ENCODE data around the gene HOXA13.

Gene HOXA13

DNA sequence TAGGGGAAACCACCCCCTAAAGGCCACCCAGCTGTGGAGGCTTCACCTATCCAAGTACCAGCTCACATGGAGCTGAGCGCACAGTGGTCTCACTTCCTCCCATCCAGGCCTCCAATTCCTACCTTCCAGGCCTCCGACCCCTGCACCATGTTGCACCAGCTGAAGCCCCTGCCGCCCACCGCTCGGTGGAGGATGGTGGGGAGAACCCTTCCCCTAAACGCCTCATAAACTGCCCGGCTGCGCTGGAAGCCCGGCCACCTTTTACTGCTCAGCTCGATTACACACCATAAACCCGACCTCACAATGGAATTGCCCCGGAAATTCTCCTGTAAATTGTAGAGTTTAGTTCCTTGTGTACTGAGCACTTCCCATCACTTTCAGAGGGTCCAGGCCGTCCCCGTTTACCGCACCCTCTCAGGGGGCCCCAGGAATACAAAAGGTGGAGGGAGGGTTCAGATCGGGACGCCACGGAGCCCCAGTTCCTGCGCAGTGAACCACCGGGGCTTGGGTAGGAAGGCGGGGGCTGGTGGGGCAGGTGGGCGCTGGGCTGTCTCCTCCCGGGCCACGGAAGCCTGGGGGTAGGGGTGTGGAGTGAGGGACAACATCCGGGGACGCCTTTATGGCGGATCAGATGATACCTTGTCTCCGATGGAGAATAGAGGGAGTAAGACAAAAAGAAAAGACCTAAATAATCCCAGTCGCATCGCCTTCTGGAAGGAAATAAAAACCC, 42.0 kb downstream of the HOXA13 start:
- DNase-seq: peak; percentile 18

DNA sequence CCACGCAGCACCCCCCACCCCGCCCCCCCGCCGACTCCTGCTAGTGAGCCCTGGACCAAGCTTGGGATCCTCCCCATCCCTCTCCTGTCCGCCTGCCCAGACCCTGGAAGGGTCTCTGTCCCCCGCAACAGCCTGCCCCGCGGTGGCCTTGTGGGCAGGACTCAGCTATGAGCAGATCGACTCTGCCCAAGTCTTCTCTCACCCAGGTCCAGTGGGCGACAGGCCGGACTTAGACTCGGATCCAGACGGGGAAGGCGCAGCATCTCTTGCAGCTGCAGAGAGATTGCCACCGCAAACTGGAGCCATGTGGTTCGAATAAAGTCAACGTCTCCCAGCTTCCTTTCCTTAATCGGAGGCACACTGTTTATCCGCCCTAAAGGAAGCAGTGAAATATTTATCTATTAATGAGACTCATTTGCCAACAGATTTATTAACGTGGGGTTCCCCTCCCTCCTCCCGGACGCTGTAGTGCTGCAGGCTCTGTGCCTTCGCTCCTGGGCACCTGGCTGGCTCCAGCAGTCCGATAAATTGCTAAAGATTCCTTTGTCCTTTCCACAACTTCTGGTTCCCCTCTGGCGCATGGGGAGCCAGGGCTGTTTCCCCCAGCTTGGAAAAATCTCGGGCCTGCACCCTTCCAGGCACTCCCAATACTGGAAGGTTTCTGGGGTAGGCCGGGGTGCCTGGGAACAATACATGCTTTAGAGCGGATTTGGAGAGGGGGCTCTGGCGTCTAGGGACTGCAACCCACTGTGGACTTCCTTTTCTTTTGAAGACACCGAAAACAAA, 42.8 kb downstream of the HOXA13 start:
- peak; percentile 22 for DNase-seq

DNA sequence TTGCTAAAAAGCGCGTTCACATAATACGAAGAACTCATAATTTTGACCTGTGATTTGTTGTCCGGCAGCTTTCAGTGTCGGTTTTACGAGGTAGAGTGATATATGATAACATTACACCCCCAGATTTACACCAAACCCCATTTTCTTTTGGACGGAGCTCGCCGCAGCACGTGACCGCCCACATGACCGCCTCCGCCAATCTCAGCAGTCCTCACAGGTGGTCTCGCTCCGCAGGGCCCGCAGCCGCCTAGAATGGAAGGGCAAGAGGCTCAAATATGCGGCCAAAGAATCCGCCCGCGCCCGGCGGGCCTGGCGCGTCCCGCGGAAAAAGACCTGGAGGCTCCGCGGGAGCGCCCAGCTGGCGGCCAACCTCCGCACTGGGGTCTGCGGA, 43.4 kb downstream of the HOXA13 start, which contains the start of gene HOXA7:
Gene HOXA7 (minus strand): TSS at position 168 of the 391 bp plus-strand sequence. CDS start 130 bp downstream, at position 38.
- DNase-seq: peak; percentile 94

DNA sequence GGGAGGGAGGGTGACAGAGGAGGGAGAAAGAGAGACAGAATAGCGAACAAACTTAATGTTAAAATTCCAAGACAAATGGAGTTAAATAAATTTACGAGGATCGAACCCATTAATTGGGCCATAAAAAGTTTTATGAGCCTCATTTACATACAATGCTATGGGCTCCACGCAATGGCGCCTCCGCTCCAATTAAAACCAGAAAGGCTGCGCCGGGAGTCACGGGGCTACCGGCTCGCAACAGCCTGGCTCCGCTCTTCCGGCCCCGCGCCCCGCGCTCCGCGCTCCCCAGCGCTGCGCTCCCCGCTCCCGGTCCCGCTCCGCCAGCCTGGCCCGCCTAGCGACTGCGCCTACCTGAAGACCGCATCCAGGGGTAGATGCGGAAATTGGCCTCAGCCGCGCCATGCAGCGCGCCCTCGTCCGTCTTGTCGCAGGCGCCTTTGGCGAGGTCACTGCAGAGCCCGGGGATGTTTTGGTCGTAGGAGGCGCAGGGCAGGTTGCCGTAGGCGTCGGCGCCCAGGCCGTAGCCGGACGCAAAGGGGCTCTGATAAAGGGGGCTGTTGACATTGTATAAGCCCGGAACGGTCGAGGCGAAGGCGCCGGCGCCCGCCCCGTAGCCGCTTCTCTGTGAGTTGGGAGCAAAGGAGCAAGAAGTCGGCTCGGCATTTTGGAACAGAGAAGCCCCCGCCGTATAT, 43.9 kb downstream of the HOXA13 start:
- no peak for DNase-seq

DNA sequence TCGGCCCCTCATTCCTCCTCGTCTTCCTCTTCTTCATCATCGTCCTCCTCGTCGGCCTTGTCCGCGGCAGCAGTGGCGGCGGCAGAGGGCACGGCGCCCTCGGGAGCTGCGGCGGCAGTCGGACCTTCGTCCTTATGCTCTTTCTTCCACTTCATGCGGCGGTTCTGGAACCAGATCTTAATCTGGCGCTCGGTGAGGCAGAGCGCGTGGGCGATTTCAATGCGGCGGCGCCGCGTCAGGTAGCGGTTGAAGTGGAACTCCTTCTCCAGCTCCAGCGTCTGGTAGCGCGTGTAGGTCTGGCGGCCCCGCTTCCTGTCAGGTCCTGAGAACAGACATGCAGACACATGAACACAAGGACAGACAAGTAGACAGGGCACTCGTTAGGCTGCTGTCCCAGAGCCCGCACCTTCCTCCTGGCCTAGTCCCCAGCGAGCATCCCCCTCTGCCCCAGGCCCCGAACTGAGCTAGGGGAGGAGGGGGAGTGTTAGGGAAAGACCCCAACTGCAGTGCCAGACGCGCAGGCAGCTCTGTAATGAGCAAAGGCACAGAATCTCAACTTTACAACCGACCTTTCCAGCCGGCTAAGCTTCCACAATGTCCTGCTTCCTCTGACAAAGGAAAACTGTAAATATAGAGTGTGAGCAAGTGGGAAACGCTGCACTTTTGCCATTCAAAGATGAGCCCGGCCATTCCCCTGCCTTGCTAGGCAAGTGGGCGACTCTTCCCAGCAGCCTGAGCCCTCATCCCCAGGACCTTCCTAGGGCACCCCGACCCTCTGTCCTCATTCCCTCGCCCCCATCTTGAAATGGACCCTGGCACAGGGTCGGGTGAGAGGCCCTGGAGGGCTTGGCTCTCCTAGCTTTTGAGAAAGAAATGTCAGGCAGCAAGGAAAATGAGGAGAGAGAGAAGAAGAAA, 44.7 kb downstream of the HOXA13 start:
- DNase-seq: peak; percentile 54

DNA sequence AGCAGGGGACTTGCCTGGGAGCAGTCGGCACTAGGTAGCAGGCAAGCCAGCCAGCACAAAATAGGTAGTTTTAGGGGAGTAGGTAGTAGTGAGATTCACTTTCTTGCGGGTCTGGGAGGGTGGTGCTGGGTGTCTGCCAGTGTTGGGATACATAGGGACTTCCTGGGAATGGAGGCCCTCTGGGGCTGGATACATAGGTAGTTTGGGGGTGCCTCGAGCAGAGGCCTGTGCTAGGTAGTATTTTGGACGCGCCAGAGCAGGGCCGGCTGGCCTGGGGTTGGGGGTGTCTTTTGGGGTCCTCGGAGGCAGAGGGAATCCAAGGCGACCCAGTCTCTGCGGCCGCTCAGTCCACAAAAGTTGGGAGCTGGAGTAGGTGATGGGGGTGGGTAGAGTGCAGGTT, 45.5 kb downstream of the HOXA13 start:
- no peak for DNase-seq

DNA sequence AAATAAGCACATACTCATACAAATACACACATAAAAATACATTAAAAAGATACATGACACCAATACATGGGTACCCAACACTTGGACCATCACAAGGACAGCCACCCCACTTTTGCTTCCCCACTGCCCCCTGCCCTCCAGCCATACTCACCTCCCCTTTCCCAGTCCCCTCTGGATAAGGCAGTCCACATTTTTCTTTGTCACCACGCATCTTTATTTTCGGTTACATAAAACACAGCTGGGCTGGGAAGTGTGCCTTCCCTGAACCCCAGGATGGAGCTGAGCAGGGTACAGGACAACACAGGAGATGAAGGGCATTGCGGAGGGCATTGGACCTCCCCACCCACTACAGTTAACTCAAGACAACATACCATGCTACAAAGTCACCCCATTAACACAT, 46.4 kb downstream of the HOXA13 start:
- DNase-seq: peak; percentile 16

DNA sequence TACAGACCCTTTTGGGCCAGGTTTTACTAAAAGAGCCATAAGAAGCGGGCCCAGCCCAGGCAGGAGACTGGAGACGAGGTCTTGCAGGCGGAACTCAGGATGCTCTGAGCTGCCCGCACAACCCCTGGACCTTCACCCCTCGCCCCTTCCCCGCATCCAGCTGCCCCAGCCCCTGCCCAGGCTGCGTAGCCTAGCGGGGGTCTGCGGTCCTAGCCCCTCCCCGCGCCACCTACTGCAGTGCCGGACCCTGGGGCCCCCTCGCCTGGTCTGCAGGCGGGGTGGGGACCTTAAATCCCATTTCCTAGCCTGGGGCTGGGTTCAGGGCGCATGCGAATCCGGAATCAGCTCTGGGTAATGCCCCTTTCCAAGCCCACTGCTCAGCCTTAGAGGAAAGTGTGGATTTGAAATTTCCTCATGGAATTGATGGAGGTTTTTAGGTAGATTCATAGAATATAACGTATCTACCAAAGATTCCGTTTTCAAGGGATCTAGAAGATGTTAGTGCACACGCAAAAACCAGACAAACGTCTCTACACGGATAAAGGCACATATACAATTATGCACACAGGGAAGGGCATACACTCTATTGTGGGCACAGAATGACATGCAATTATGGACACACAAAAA, 47.0 kb downstream of the HOXA13 start:
- DNase-seq: no peak

DNA sequence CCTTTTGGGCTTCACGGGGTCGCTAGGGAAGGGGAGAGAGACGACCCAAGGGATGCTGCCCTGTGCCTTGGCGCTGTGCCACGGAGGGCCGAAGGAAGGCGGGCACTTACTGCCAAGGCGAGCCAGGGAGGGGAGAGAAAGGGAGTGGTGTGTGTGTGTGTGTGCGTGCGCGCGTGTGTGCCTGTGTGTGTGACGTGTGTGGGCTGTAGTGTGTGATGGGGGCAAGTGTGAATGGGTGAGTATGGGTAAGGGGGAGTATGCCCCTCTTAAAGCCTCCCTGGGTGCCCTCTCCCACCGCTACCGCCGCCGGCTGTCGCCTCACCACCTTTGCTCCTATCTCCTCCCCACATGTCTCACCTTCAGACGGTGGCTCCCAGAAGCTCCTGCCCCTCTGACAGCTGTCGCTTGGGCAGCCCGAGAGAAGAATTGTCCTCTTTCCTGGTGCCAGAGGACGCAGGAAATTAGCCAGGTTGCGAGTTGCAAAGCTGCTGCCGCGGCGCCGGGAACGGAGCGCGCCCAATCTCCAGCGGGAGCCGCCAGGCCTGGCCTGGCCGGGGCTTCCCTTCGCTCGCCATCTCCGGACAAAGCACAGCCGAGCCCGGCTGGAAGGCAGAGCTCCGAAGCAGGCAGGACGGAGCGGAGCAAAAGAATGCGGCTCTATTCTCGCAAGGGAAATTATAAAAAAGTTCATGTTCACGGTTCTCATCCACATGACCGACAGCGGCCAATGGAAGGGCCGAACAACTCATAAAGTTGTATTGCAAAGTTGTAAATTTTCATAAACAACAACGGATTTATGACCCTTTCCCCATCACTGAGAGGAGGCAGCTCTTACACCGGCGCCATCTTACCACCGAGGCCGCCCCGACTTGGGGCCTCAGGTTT, 47.7 kb downstream of the HOXA13 start, which contains the start of gene HOXA3:
Gene HOXA3 (minus strand): TSS at position 653 of the 885 bp plus-strand sequence. CDS start 41,943 bp downstream, outside the sequence.
- DNase-seq: peak; percentile 88

DNA sequence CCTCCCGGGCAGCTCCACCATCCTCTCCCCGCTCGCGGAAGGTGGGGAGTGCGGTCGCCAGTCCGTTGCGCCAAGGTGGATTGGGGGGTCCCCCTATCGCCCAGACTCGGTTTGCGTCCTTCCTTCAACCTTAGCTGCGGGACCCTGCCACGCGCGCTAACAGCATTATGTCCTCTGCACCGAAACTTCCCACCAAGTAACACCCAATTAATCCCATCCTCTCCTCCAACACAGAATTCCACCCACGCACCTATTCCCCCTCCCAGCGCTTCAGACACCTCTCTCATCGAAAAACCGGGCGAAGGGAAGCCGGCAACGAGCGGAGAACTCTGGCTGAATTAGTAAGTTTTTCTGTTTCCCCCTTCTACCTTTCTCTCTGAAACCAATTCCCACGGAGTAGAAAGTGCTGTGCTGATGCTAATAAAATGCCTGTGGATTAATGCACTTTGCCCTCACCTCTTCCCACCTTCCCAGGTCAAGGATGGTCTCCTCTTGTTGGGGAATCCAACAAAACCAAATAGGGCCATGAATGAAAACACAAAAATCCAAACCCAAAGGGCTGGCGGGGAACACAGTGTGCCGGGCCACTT, 48.5 kb downstream of the HOXA13 start:
- peak; percentile 69 for DNase-seq

DNA sequence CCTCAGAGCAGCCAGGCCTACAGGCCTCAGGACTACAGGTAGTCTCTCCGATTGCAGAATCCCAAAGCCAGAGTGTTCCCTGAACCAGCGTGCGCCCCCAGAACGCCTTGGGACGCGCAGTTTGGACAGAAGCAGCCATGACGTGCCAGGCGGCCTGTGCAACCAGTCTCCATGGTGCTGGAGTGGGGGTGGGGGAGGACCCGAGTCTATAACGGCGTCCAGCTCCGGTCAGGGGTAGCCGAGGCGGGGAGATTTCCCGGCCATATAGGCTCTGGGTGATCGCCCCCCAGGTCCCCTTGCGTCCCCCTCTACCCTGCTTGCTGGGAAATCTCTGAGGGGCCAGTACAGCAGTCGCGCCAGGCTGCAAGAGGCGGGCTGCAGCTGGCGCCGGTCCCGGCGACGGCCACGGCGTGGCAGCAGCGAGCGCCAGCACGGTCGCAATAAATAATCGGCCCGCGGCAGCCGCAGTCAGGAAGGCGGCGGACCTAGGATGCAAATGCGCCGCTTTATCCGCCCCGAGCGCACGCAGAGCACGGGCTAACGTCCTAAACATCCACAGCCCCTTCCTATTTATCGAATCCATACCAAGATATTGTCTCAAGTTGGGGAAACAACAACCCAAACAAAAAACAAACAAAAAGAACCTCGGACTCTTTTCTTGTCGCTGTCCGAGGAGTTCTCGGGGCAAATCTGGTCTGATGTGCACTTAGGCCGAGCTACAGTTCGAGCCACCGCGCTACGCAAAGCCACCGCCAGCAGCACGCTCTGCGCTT, 49.1 kb downstream of the HOXA13 start:
- DNase-seq: peak; percentile 90

DNA sequence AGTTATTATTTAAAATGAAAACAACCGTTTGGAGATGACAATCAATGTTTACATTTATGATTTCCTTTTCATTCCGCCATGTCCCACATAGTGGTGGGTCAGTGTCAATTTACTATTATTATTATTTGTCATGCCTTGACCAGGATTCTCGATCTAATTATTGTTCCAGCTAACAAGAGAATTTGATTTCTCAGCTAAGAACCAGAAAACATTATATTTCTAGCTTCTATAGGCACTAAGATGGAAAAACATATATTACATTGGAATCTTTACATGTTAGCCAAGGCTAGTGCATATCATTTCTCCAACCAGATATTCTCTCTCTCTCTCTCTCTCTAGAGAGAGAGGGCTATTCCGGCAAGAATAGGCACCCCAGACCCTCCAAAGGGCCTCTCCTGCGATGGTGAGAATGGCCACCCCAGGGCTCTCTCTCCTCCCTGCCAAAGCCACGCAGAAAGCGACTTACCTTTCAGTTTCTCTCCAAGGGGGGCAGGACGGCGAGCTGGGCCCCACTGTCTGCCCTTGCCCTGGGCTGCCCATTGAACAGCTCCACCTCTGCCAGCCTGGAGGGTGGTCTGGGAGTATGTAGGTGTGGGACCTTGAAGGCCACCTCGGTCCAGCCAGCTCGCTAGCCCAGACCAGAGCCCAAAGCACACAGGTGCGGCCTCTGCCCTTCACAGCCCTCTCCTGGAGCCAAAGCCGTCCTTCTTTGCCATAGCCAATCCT, 49.9 kb downstream of the HOXA13 start:
- no peak for DNase-seq

DNA sequence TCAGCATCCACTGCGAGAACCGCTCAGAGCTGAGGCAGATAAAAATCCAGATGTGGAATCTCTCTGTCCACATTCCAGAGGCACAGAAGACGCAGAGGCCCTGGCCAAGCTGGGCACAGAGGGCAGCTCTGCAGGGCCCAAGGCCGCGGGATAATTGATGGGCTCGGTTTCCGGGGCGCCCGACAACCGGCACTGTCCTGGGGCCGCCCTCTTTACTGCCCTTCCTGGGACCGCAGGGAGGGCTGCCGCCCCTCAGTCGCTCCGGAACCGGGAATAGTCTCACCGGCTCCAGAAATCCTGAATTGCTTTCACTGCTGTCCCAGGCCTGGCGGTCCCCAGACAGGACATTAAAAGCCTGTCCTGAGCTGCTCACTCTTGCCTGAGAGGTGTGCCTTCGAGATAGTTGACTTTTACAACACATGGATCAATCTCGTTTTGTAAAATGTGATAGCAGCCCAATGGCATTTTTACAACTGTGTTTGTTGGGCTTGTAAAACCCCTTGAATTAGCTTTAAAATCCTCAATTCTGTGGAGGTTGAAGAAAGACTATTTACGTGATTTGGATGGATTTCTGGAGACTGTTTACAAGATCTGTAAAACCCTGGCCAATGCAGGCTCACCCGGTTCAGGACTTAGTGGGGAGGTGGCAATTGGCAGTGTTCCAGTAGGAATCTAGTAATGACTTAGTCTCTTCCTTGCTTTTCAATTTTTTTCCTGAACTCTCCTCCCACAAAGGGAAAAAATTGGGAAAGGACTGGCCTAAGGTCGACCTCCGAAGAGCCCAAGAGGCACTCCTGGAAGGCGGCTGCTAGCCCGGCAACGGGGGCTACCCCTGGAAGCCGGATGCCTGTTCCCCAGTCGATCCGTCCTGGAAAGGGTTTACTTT, 50.9 kb downstream of the HOXA13 start:
- peak; percentile 36 for DNase-seq

DNA sequence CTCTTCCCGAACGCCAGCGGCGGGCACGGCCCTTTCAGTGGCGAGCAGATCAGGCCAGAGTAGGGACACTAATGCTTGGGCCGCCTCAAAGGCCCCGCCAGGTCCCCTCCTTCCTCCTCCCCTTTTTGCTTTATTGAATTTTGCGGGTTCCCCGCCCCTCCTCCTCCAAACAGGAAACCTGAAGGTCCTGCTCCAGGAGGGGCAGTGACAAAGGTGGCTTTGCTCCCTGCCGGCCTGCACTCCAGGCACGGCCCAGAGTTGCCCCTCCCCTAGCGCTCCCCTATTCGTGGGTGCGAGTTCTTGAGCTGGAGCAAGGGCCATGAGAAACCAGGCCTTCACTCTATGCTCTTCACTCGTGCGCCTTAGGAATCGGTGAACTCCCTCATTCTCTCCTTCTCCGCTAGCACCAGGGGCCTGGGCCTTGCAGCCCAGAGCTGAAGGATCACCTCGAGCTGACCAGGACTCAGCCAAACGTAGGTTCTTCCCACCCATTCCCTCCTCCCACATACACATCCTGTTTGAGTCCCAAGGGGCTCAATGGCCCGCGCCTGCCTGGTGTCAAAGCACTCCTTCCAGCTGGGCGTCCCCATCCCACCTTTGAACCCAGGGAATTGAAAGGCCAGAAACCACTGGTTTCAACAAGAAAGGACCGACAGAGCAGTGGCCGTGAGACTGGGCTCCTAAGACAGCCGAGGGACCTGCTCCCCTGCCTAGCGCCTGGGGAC, 51.7 kb downstream of the HOXA13 start:
- peak; percentile 61 for DNase-seq

DNA sequence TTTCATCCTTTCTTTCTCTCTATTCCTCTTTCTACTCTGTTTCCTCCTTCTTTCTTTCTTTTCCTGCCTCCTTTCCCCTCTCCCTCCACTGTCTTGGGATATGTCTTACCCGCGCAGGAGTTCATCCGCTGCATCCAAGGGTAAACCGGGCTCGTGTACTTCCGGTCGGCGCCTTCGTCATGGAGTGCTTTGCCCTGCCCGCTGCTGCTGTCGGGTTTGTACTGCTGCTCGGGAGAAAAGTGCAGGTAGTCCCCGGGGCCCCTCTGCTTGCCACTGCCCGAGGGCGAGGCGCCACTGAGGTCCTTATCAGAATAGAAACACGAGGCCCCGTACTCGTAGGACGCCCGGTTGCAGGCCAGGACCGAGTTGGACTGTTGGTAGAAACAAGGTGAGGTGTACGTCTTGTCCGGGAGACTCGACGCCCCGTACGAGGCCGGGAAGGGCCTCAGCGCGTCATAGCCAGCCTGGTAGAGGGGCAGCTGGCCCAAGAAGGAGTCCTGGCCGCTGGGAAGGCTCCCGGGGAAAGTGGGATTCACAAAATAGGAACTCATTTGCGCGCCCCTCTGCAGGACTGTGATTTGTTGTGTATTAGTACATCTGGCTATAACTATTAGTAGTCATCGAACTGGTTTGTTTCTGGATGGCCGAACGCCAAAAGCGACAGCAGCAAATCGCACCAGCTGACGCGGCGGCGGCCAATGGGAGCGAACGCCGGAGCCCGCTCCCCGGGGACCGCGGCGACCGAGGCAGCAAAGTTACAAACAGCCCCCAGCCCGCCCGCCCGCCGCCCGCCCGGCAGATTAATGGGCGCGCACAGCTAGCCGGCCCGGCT, 52.5 kb downstream of the HOXA13 start, which contains the start of gene HOXA6:
Gene HOXA6 (minus strand): TSS at position 576 of the 832 bp plus-strand sequence. CDS start 25 bp downstream, at position 551.
- peak; percentile 76 for DNase-seq
